ENCODE results near the gene NEK9. TPM values are rescaled to one million over a fixed set of nuclear protein-coding genes. Genes with fewer than 3 reads are reported as not detected.

Gene NEK9
- total RNA-seq, 2 donors from 2014 or later, result 26.4 to 38.4 TPM

GRCh38 chr14:75030147-75030546 lies 96.7 kb downstream of the NEK9 start:
- no peak for TF ChIP-seq CTCF (IDR thresholded peaks at IDR 0.05)
- TF ChIP-seq POLR2A (IDR thresholded peaks at IDR 0.05), result no peak
- Histone ChIP-seq H3K36me3 (replicated peaks in 1 of 2; ENCODE audit: insufficient read depth in 1 of 2, low read depth in 2 of 2) (peaks cover 0 to 8% of the 10 kb centered on the region in 2 donors), H3K27me3 (no peaks in the 10 kb centered on the region), H3K27ac (no peak overlapping the region), H3K4me3 (no peak overlapping the region), H3K9me3 (no peaks in the 10 kb centered on the region), H3K4me1 (no peaks in the 10 kb centered on the region)
- ATAC-seq (no peak), DNase-seq (no peak)
- WGBS, 2 donors, result 0% methylated on average over 1 of the region's 1 CpG
- intact Hi-C loops (cut with DNase I), result no loop called here

Small RNA genes lying within 50 kb of the gene (small RNA-seq; reads per million reads assigned to genes)
- not detected for gene HIF1AP1

Other genes starting within 250 kb of the NEK9 start
- gene DLST, start 245.1 kb downstream of the NEK9 start, total RNA-seq, result 10 to 100 TPM; 33.7 to 36.3 TPM
- 10 to 100 TPM in 1 of 2 donors, 1 to 10 TPM in 1; 8.0 to 16.2 TPM for gene RPS6KL1, start 203.8 kb downstream of the NEK9 start, total RNA-seq
- gene PGF, start 171.5 kb downstream of the NEK9 start, total RNA-seq, result 1 to 10 TPM; 2.3 to 6.6 TPM
- 10 to 100 TPM; 12.9 to 17.1 TPM for gene EIF2B2, start 124.1 kb downstream of the NEK9 start, total RNA-seq
- 10 to 100 TPM; 18.2 to 23.7 TPM for gene MLH3, start 75.6 kb downstream of the NEK9 start, total RNA-seq
- 1 to 10 TPM; 8.3 to 9.9 TPM for gene ACYP1, start 63.0 kb downstream of the NEK9 start, total RNA-seq
- gene ZC2HC1C, start 57.4 kb downstream of the NEK9 start, total RNA-seq, result 1 to 10 TPM; 7.3 to 7.8 TPM
- gene TMED10, start 49.6 kb upstream of the NEK9 start, total RNA-seq, result 100 to 1,000 TPM; 150 to 243 TPM
- gene FOS, start 151.8 kb upstream of the NEK9 start, total RNA-seq, result 1,000 to 10,000 TPM in 1 of 2 donors, 100 to 1,000 TPM in 1; 412 to 1,093 TPM

Data from body of pancreas (tissue), 4 donors.